ENCODE data around the gene CINP.

CINP gene

GRCh38 chr14:102326583-102326982 lies 36.1 kb downstream of the CINP start:
- TF ChIP-seq FOXP2 (optimal IDR thresholded peaks at IDR 0.05; ENCODE audit: borderline replicate concordance, extremely low read depth, extremely low read length, insufficient read depth): no peak
- TF ChIP-seq SIN3A (IDR thresholded peaks at IDR 0.05; ENCODE audit: borderline replicate concordance, insufficient read depth, low read length): no peak
- TF ChIP-seq, protein P1, sequence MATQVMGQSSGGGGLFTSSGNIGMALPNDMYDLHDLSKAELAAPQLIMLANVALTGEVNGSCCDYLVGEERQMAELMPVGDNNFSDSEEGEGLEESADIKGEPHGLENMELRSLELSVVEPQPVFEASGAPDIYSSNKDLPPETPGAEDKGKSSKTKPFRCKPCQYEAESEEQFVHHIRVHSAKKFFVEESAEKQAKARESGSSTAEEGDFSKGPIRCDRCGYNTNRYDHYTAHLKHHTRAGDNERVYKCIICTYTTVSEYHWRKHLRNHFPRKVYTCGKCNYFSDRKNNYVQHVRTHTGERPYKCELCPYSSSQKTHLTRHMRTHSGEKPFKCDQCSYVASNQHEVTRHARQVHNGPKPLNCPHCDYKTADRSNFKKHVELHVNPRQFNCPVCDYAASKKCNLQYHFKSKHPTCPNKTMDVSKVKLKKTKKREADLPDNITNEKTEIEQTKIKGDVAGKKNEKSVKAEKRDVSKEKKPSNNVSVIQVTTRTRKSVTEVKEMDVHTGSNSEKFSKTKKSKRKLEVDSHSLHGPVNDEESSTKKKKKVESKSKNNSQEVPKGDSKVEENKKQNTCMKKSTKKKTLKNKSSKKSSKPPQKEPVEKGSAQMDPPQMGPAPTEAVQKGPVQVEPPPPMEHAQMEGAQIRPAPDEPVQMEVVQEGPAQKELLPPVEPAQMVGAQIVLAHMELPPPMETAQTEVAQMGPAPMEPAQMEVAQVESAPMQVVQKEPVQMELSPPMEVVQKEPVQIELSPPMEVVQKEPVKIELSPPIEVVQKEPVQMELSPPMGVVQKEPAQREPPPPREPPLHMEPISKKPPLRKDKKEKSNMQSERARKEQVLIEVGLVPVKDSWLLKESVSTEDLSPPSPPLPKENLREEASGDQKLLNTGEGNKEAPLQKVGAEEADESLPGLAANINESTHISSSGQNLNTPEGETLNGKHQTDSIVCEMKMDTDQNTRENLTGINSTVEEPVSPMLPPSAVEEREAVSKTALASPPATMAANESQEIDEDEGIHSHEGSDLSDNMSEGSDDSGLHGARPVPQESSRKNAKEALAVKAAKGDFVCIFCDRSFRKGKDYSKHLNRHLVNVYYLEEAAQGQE (IDR thresholded peaks at IDR 0.05; ENCODE audit: insufficient read depth in 1 of 2, low read depth in 2 of 2, low read length in 2 of 2): no peak

GRCh38 chr14:102325791-102326345 lies 36.8 kb downstream of the CINP start:
- no peak for TF ChIP-seq SIN3A (IDR thresholded peaks at IDR 0.05; ENCODE audit: borderline replicate concordance, insufficient read depth, low read length)

DNA sequence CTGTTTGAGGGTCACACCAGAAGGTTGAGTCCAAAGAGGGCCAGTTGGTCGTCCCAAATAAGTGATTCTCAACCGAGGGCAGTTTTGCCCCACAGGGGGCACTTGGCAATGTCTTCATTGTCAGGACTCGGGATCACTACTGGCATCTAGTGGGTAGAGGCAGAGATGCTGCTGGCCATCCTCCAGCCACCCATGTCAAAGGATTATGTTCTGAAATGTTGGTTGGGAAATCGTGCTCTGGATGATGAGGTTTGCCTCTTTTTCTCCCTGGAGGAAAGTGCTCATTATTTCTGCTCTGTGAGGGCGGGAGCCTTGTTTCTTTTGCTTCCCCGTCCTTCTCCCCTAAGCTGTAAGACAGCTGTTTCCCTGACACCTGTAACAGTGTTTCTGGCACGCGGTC lies 39.6 kb downstream of the CINP start:
- TF ChIP-seq, protein P1 (IDR thresholded peaks at IDR 0.05; ENCODE audit: insufficient read depth in 1 of 2, low read depth in 2 of 2, low read length in 2 of 2): no peak
- no peak for TF ChIP-seq TAF1 (IDR thresholded peaks at IDR 0.05; ENCODE audit: borderline replicate concordance, insufficient read depth, low read length)
- TF ChIP-seq SIN3A (IDR thresholded peaks at IDR 0.05; ENCODE audit: borderline replicate concordance, insufficient read depth, low read length): no peak
- no peak for TF ChIP-seq FOXP2 (optimal IDR thresholded peaks at IDR 0.05; ENCODE audit: borderline replicate concordance, extremely low read depth, extremely low read length, insufficient read depth)
- TF ChIP-seq POLR2AphosphoS5 (IDR thresholded peaks at IDR 0.05; ENCODE audit: low read depth, low read length): no peak

GRCh38 chr14:102321456-102322422 lies 41.0 kb downstream of the CINP start:
- TF ChIP-seq, protein P1 (IDR thresholded peaks at IDR 0.05; ENCODE audit: insufficient read depth in 1 of 2, low read depth in 2 of 2, low read length in 2 of 2): no peak
- TF ChIP-seq POLR2AphosphoS5 (IDR thresholded peaks at IDR 0.05; ENCODE audit: low read depth, low read length) (no peak), SIN3A (IDR thresholded peaks at IDR 0.05; ENCODE audit: borderline replicate concordance, insufficient read depth, low read length) (no peak), TAF1 (IDR thresholded peaks at IDR 0.05; ENCODE audit: borderline replicate concordance, insufficient read depth, low read length) (no peak), FOXP2 (optimal IDR thresholded peaks at IDR 0.05; ENCODE audit: borderline replicate concordance, extremely low read depth, extremely low read length, insufficient read depth) (no peak)

- TF ChIP-seq SIN3A (IDR thresholded peaks at IDR 0.05; ENCODE audit: borderline replicate concordance, insufficient read depth, low read length) (no peak), FOXP2 (optimal IDR thresholded peaks at IDR 0.05; ENCODE audit: borderline replicate concordance, extremely low read depth, extremely low read length, insufficient read depth) (no peak), TAF1 (IDR thresholded peaks at IDR 0.05; ENCODE audit: borderline replicate concordance, insufficient read depth, low read length) (no peak), POLR2AphosphoS5 (IDR thresholded peaks at IDR 0.05; ENCODE audit: low read depth, low read length) (no peak)
- TF ChIP-seq, protein P1 (IDR thresholded peaks at IDR 0.05; ENCODE audit: insufficient read depth in 1 of 2, low read depth in 2 of 2, low read length in 2 of 2): no peak
Observed at GRCh38 chr14:102320671-102321455, 41.8 kb downstream of the CINP start.

Data from PFSK-1 (cell line).